Prostate gland (tissue), 2 donors: ENCODE measurements around the gene NPR2. TPM values are rescaled to one million over a fixed set of nuclear protein-coding genes. Genes with fewer than 3 reads are reported as not detected.
A peak's percentile ranks its signal among the peaks of the same experiment; 100 is the strongest.

Source experiments
- DNase-seq: peaks from one replicate; pipeline ENCODE4 v3.0.0-alpha.2; 2019; ENCODE audit warnings: low spot score
- H3K27ac ChIP-seq, 2 donors: fragments of 200-600 bp; sonication (generic); 2 replicates each; pipeline ENCODE4 v1.5.1; 2017 to 2019
- H3K27me3 ChIP-seq: fragments of 200-600 bp; sonication (generic); replicated peaks from 2 replicates; pipeline ENCODE4 v1.5.1; 2019; ENCODE audit not compliant: insufficient read depth
- H3K36me3 ChIP-seq, 2 donors: fragments of 200-600 bp; sonication (generic); 1 replicate in 1 of 2; 2 replicates in 1 of 2; pipeline versions ENCODE4 v1.5.1 to v1.8.1; 2017 to 2019
- H3K4me1 ChIP-seq: fragments of 200-600 bp; sonication (generic); replicated peaks from 2 replicates; pipeline ENCODE4 v1.5.1; 2019
- H3K4me3 ChIP-seq, 2 donors: fragments of 200-600 bp; sonication (generic); 2 replicates each; pipeline ENCODE4 v1.5.1; 2017 to 2019
- H3K9me3 ChIP-seq: fragments of 200-600 bp; sonication (generic); 2 replicates; pipeline ENCODE4 v1.5.1; 2017
- POLR2A ChIP-seq: fragments of 450-650 bp; IDR thresholded peaks from one replicate; pipeline ENCODE4 v1.6.1; 2016; ENCODE audit warnings: antibody characterized with exemption, mild to moderate bottlenecking
- POLR2AphosphoS5 ChIP-seq: sonication (generic); formaldehyde crosslinking; IDR thresholded peaks from one replicate; pipeline ENCODE4 v1.6.1; 2017; ENCODE audit warnings: antibody characterized with exemption
- WGBS: methylation state at CpG from one replicate; pipeline ENCODE4 v1.1.5; 2018; 5-methylcytosine and 5-hydroxymethylcytosine counted together
- intact Hi-C: fragments of 100-400 bp; cut with DNase I; formaldehyde crosslinking; loops from one replicate; pipeline ENCODE4 v1.14.2; 2022
- small RNA-seq, 2 donors: library from RNA; depleted of rRNA; stranded (forward); fragments of <200 nt; gene quantifications; one replicate each; pipeline ENCODE3, GENCODE V24; 2016
- total RNA-seq, 2 donors: library from RNA; depleted of rRNA; stranded (reverse); fragments of >200 nt; gene quantifications; one replicate each; pipeline ENCODE4 v1.1.0, GENCODE V29; 2016
- TF ChIP-seq, protein P1 (sequence below), 4 experiments: fragments of 200-600 bp in 2 of 4; fragments of 450-650 bp in 2 of 4; sonication (generic) in 2 of 4; IDR thresholded peaks; 1 replicate in 3 of 4; 2 replicates in 1 of 4; pipeline ENCODE4 v1.5.1; 2016 to 2019; ENCODE audit warnings: antibody characterized with exemption in 4 of 4, mild to moderate bottlenecking in 2 of 4, moderate library complexity in 2 of 4

Gene NPR2
- total RNA-seq, 2 donors from 2014 or later, result 17.3 to 33.2 TPM

DNA sequence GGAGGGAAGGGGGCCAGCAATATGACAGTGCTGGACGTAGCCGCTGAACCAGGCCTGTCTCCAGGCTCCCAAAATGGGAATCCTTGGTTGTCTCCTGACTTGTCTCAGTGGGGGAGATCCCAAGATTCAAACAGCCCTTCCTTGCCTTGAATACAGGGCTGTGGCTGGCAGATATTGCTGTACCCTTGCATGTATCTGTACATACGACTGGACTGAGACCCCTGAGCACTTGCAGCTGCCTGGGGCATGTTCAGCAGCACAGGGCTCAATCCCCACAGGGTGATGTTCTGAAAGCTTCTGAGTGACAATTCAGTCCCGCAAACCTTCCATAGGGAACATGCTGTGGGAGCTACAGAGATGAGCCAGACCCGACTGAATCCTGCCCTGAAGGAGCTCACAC is 65.5 kb downstream of the NPR2 start:
- intact Hi-C loops, result no loop called here
- WGBS, result 81% methylated on average over 5 of the region's 5 CpGs
- no peak overlapping the region for H3K4me3 ChIP-seq
- no peaks in the 10 kb centered on the region for H3K36me3 ChIP-seq
- no peak for TF ChIP-seq POLR2AphosphoS5
- TF ChIP-seq, protein P1, sequence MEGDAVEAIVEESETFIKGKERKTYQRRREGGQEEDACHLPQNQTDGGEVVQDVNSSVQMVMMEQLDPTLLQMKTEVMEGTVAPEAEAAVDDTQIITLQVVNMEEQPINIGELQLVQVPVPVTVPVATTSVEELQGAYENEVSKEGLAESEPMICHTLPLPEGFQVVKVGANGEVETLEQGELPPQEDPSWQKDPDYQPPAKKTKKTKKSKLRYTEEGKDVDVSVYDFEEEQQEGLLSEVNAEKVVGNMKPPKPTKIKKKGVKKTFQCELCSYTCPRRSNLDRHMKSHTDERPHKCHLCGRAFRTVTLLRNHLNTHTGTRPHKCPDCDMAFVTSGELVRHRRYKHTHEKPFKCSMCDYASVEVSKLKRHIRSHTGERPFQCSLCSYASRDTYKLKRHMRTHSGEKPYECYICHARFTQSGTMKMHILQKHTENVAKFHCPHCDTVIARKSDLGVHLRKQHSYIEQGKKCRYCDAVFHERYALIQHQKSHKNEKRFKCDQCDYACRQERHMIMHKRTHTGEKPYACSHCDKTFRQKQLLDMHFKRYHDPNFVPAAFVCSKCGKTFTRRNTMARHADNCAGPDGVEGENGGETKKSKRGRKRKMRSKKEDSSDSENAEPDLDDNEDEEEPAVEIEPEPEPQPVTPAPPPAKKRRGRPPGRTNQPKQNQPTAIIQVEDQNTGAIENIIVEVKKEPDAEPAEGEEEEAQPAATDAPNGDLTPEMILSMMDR (IDR thresholded peaks at IDR 0.05), result no peak
- TF ChIP-seq POLR2A, result no peak
- peak; percentile 1 for DNase-seq
- no peak overlapping the region for H3K27ac ChIP-seq
- no peaks in the 10 kb centered on the region for H3K27me3 ChIP-seq
- no peaks in the 10 kb centered on the region for H3K4me1 ChIP-seq
- no peaks in the 10 kb centered on the region for H3K9me3 ChIP-seq

DNA sequence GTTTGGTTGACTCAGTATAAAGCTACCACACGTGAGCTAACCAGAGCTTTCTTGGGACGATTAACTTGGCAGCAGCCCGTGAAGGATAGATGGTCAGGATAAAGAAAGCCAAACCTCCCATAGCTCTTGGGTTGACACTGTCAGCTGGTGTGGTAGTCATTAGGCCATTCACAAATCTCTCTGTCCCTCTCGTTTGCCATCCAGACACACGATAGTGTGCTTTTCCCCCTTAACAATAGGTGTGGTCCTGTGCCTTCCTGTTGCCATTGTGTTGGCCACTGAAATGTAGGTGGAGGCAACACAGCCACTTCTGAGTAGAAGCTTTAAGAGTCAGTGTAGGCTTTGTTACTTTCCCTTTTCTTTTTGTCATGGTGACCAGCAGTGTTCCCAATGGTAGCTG is 67.1 kb downstream of the NPR2 start:
- Histone ChIP-seq H3K27me3 (no peaks in the 10 kb centered on the region), H3K4me3 (no peak overlapping the region), H3K9me3 (no peaks in the 10 kb centered on the region), H3K4me1 (no peaks in the 10 kb centered on the region), H3K27ac (no peak overlapping the region), H3K36me3 (no peaks in the 10 kb centered on the region)
- intact Hi-C loops, result no loop called here
- WGBS, result 61% methylated on average over 5 of the region's 5 CpGs
- TF ChIP-seq POLR2A (no peak), POLR2AphosphoS5 (no peak)
- TF ChIP-seq, protein P1 (IDR thresholded peaks at IDR 0.05), result no peak
- DNase-seq, result no peak

Small RNAs within 50 kb of the gene (small RNA-seq; reads per million reads assigned to genes)
- gene HINT2, result 0.09 to 0.30 reads per million in 2 donors

Other genes with a start within 250 kb of the NPR2 start
- 10 to 100 TPM; 40.2 to 67.3 TPM for gene TESK1, start 186.3 kb upstream of the NPR2 start, total RNA-seq
- gene CD72, start 173.2 kb upstream of the NPR2 start, total RNA-seq, result 1 to 10 TPM; 3.0 to 3.2 TPM
- under 1 TPM; 0.18 to 0.68 TPM for gene SIT1, start 140.7 kb upstream of the NPR2 start, total RNA-seq
- over 10,000 TPM in 1 of 2 donors, 1,000 to 10,000 TPM in 1; 1,879 to 13,864 TPM for gene RMRP, start 133.6 kb upstream of the NPR2 start, total RNA-seq
- 10 to 100 TPM; 22.8 to 26.2 TPM for gene CCDC107, start 133.3 kb upstream of the NPR2 start, total RNA-seq
- gene ARHGEF39, start 126.4 kb upstream of the NPR2 start, total RNA-seq, result 1 to 10 TPM; 1.1 to 1.8 TPM
- gene CA9, start 117.7 kb upstream of the NPR2 start, total RNA-seq, result not detected
- gene TPM2, start 101.7 kb upstream of the NPR2 start, total RNA-seq, result 1,000 to 10,000 TPM; 1,037 to 1,042 TPM
- gene TLN1, start 59.4 kb upstream of the NPR2 start, total RNA-seq, result 100 to 1,000 TPM; 167 to 315 TPM
- 100 to 1,000 TPM in 1 of 2 donors, 10 to 100 TPM in 1; 60.9 to 120 TPM for gene CREB3, start 58.9 kb upstream of the NPR2 start, total RNA-seq
- gene GBA2, start 42.4 kb upstream of the NPR2 start, total RNA-seq, result 10 to 100 TPM; 48.5 to 55.4 TPM
- gene RGP1, start 42.3 kb upstream of the NPR2 start, total RNA-seq, result 10 to 100 TPM; 19.4 to 30.3 TPM
- not detected for gene MSMP, start 37.3 kb upstream of the NPR2 start, total RNA-seq
- 1 to 10 TPM in 1 of 2 donors, under 1 TPM in 1; 0.68 to 9.2 TPM for gene SPAG8, start 20.7 kb downstream of the NPR2 start, total RNA-seq
- 10 to 100 TPM; 38.6 to 39.7 TPM for gene HINT2, start 23.5 kb downstream of the NPR2 start, total RNA-seq
- gene FAM221B, start 37.1 kb downstream of the NPR2 start, total RNA-seq, result 1 to 10 TPM in 1 of 2 donors, under 1 TPM in 1; 0.46 to 5.1 TPM
- gene TMEM8B, start 37.6 kb downstream of the NPR2 start, total RNA-seq, result 10 to 100 TPM; 15.8 to 25.9 TPM
- gene OR13J1, start 78.8 kb downstream of the NPR2 start, total RNA-seq, result not detected
- 1 to 10 TPM; 1.3 to 1.5 TPM for gene HRCT1, start 114.6 kb downstream of the NPR2 start, total RNA-seq
- gene SPAAR, start 117.9 kb downstream of the NPR2 start, total RNA-seq, result 10 to 100 TPM in 1 of 2 donors, under 1 TPM in 1; 0.64 to 31.4 TPM
- not detected for gene OR2S2, start 166.6 kb downstream of the NPR2 start, total RNA-seq
- 1 to 10 TPM; 6.1 to 7.7 TPM for gene RECK, start 245.3 kb downstream of the NPR2 start, total RNA-seq